ENCODE data around the gene FAM210B.

DNA sequence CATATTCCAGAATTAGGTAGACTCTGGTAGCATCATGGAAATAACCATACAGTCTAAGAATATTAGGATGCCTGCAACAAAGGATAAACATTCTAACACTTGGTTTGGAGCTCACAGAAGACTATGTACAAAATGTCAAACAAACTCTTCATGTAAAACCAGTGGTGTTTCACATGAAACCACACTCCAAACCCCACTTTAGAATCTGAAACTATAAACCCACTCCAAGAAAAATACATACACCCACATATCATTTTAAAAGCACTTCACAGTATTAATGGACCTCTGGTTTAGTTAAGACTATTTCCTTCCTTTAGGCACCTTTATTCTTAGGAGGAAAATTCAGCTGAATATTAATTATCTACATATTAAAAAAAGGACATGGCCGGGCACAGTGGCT is 22.7 kb downstream of the FAM210B start:
- TF ChIP-seq POLR2A (IDR thresholded peaks at IDR 0.05; ENCODE audit: low read length) (no peak), GATA1 (IDR thresholded peaks at IDR 0.05; ENCODE audit: low read depth, low read length) (no peak)

Data from erythroblast (primary cell).